BE2C (cell line): ENCODE data around the gene CIDEB.

Experiments
- DNase-seq: peaks from one replicate; pipeline ENCODE4 v3.0.0-alpha.2; 2020
- H3K27me3 ChIP-seq: fragments of 250-450 bp; sonication (Bioruptor Pico); 2 replicates; pipeline ENCODE4 v1.5.1; 2020; ENCODE audit warnings: mild to moderate bottlenecking
- H3K36me3 ChIP-seq: fragments of 250-450 bp; sonication (Bioruptor Pico); 2 replicates; pipeline ENCODE4 v1.5.1; 2020; ENCODE audit warnings: mild to moderate bottlenecking
- H3K4me1 ChIP-seq: fragments of 250-450 bp; sonication (Bioruptor Pico); 2 replicates; pipeline ENCODE4 v1.5.1; 2020
- H3K4me3 ChIP-seq: 2 replicates; pipeline ENCODE4 v1.5.1; 2011; ENCODE audit warnings: low read depth, low read length
- H3K9me3 ChIP-seq: fragments of 250-450 bp; sonication (Bioruptor Pico); 2 replicates; pipeline ENCODE4 v1.5.1; 2020
- TF ChIP-seq, protein P1 (sequence below): IDR thresholded peaks from 2 replicates; pipeline ENCODE4 v1.5.1; 2012; ENCODE audit warnings: mild to moderate bottlenecking, low read depth, low read length

Gene CIDEB

DNA sequence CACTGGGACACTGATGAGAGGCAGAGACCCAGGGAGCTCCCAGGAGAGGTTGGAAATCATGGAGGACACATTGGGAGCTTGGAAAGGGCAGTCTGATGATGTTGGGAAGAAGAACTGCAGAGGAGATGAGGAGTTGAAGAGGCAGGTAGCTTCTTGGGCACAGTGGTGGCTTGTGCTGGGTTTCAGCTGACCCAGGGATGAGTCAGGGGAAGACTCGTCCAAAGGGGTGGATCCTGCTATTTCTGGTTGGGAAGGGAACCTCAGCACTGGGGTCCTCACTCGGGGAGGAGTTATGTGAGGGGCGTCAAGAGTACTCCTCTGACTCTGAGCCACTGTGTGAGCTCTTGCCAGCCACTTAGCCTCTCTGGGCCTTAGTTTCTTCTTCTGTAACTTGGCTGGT is 15.6 kb upstream of the CIDEB start:
- peaks cover 29% of the 10 kb centered on the region for H3K27me3 ChIP-seq

DNA sequence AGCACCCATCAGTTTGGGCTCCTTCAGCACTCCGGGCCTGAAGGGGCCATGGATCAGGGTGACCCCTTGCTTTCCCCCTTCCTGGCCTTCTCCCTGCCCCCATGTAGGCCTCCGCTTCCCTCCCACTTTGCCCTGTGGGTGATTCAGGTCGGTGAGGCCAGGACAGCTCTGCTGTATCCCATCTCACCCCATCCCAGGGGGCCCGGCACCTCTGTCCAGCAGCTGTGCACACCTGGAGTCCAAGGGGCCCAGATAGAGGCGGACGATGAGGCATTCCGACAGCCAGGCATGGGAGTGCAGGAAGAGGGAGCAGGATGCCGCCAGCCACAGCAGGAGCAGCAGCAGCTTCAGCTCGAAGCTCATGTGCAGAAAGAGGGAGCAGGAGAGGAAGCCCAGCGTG is 14.9 kb upstream of the CIDEB start:
- TF ChIP-seq, protein P1, sequence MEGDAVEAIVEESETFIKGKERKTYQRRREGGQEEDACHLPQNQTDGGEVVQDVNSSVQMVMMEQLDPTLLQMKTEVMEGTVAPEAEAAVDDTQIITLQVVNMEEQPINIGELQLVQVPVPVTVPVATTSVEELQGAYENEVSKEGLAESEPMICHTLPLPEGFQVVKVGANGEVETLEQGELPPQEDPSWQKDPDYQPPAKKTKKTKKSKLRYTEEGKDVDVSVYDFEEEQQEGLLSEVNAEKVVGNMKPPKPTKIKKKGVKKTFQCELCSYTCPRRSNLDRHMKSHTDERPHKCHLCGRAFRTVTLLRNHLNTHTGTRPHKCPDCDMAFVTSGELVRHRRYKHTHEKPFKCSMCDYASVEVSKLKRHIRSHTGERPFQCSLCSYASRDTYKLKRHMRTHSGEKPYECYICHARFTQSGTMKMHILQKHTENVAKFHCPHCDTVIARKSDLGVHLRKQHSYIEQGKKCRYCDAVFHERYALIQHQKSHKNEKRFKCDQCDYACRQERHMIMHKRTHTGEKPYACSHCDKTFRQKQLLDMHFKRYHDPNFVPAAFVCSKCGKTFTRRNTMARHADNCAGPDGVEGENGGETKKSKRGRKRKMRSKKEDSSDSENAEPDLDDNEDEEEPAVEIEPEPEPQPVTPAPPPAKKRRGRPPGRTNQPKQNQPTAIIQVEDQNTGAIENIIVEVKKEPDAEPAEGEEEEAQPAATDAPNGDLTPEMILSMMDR, result no peak
- H3K9me3 ChIP-seq, result no peaks in the 10 kb centered on the region
- H3K36me3 ChIP-seq, result no peaks in the 10 kb centered on the region
- no peak overlapping the region for H3K4me3 ChIP-seq
- peaks cover 36% of the 10 kb centered on the region for H3K27me3 ChIP-seq
- no peaks in the 10 kb centered on the region for H3K4me1 ChIP-seq
- DNase-seq, result no peak

More for the DNA sequence above, 15.6 kb upstream of the CIDEB start:
- H3K36me3 ChIP-seq, result no peaks in the 10 kb centered on the region
- DNase-seq, result no peak
- TF ChIP-seq, protein P1, result no peak
- H3K9me3 ChIP-seq, result no peaks in the 10 kb centered on the region
- no peaks in the 10 kb centered on the region for H3K4me1 ChIP-seq
- no peak overlapping the region for H3K4me3 ChIP-seq

DNA sequence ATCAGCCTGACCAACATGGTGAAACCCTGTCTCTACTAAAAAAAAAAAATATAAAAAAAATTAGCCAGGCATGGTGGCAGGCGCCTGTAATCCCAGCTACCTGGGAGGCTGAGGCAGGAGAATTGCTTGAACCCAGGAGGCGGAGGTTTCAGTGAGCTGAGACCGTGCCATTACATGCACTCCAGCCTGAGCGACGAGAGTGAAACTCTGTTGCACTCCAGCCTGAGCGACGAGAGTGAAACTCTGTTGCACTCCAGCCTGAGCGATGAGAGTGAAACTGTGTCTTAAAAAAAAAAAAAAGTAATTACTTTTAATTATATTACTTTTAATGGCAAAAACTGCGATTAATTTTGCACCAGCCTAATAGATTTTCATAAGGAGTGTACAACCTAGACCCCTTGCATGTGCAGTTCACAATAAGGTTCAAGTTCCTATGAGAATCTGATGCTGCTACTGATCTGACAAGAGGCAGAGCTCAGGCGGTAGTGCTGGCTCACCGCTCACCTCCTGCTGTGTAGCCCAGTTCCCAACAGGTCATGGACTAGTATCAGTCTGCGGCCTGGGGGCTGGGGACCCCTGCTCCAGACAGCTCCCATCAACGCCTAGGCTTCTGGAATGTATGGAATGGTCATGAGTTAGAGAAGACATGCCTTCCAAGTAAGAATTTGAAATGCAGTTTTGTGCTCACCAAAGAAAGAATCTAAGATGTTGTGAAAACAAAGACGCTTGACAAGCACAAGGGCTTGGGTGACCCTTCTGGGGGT is 13.6 kb upstream of the CIDEB start:
- no peak for DNase-seq
- Histone ChIP-seq H3K36me3 (no peaks in the 10 kb centered on the region), H3K27me3 (peaks cover 49% of the 10 kb centered on the region), H3K4me1 (no peaks in the 10 kb centered on the region; the same call in 1 of the 2 replicates), H3K9me3 (peaks cover 3% of the 10 kb centered on the region; the same call in 1 of the 2 replicates), H3K4me3 (no peak overlapping the region)
- TF ChIP-seq, protein P1, result no peak

DNA sequence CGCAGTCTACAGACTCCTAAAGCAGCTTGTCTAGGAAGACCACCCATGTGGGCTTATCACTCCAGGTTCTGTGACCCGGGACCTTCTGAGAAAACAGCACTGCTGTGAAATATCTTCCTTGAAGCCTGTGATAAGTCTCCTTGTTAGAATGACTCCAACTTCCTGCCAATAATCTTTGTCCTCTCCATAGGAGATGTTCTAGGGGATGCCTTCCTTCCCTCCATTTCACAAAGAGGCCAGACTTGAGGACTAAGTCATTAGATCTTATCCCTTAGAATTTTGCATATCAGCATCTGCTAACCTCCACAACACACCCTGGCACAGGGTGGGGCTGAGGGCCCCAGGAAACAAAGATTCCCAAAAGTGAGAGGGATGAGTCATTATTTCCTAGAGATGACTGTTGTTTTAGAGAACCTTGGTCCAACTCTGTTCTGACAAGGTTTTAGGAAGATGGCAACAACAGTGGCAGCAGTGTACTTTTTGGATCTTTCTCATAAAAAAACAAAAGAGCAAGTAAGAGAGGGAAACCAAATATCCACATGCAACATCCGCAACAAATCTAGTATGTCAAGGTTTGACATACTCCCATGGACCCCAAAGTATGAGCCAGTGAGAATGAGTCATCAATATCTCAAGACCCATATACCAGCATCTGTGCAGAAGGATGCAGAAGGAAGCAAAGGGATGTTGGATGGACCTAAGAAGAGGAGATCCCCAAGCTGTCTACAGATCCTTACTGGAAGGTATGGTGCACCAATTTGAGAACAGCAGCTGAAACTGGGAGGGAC is 9.6 kb upstream of the CIDEB start:
- no peak for DNase-seq
- peaks cover 10% of the 10 kb centered on the region for H3K9me3 ChIP-seq
- no peaks in the 10 kb centered on the region for H3K36me3 ChIP-seq
- TF ChIP-seq, protein P1, result no peak
- no peak overlapping the region for H3K4me3 ChIP-seq
- peaks cover 3% of the 10 kb centered on the region for H3K4me1 ChIP-seq
- H3K27me3 ChIP-seq, result peaks cover 59% of the 10 kb centered on the region

DNA sequence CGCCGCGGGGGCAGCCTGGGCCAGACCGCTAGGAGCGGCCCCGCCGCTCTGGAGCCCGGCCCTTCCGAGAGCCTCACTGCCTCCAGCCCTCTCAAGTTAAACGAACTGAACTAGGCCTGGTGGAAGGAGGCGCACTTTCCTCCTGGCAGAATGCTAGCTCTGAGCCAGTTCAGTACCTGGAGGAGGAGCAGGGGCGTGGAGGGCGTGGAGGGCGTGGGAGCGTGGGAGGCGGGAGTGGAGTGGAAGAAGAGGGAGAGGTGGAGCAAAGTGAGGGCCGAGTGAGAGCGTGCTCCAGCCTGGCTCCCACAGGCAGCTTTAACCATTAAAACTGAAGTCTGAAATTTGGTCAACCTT is 8.8 kb upstream of the CIDEB start:
- TF ChIP-seq, protein P1, result no peak
- Histone ChIP-seq H3K36me3 (no peaks in the 10 kb centered on the region), H3K4me1 (peaks cover 3% of the 10 kb centered on the region), H3K4me3 (no peak overlapping the region), H3K9me3 (peaks cover 10% of the 10 kb centered on the region), H3K27me3 (peaks cover 55% of the 10 kb centered on the region)
- DNase-seq, result no peak
